ENCODE measurements around the gene DAGLB.
A peak's percentile ranks its signal among the peaks of the same experiment; 100 is the strongest.

DAGLB gene

GRCh38 chr7:6447581-6448199 is at the start of gene DAGLB:
TSS of gene DAGLB (minus strand) at chr7:6447954. CDS start at chr7:6447842, 112 bp downstream.
- peak; percentile 95 to 97 for DNase-seq
- peak within 1 kb of the TSS; percentile 97 to 98 for H3K27ac Mint-ChIP-seq
- H3K9me3 Mint-ChIP-seq: no peaks in the 10 kb centered on the region
- peak within 1 kb of the TSS; percentile 94 to 96 for H3K4me3 Mint-ChIP-seq
- ATAC-seq: peak; percentile 93
- no peaks in the 10 kb centered on the region for H3K27me3 Mint-ChIP-seq
- peaks cover 44% of the 10 kb centered on the region for H3K4me1 Mint-ChIP-seq

GRCh38 chr7:6497637-6497905 is 49.8 kb upstream of the DAGLB start:
- Mint-ChIP-seq H3K4me1 (no peaks in the 10 kb centered on the region), H3K4me3 (no peak overlapping the region), H3K27me3 (peaks cover 2% of the 10 kb centered on the region), H3K9me3 (no peaks in the 10 kb centered on the region), H3K27ac (no peak overlapping the region)
- no peak for DNase-seq
- peak; percentile 18 for ATAC-seq

- Mint-ChIP-seq H3K9me3 (no peaks in the 10 kb centered on the region), H3K27ac (no peak overlapping the region), H3K4me3 (no peak overlapping the region), H3K4me1 (no peaks in the 10 kb centered on the region), H3K27me3 (peaks cover 7% of the 10 kb centered on the region)
- DNase-seq (no peak), ATAC-seq (no peak)
These were observed 49.3 kb upstream of the DAGLB start for GRCh38 chr7:6496842-6497636.

GRCh38 chr7:6495597-6496262 is 48.0 kb upstream of the DAGLB start:
- ATAC-seq: no peak

GRCh38 chr7:6494365-6494764 is 46.6 kb upstream of the DAGLB start:
- Mint-ChIP-seq H3K4me3 (no peak overlapping the region), H3K9me3 (no peaks in the 10 kb centered on the region), H3K4me1 (no peaks in the 10 kb centered on the region), H3K27ac (no peak overlapping the region), H3K27me3 (peaks cover 8% of the 10 kb centered on the region)
- ATAC-seq: no peak
- no peak for DNase-seq

More at GRCh38 chr7:6495597-6496262, 48.0 kb upstream of the DAGLB start:
- H3K9me3 Mint-ChIP-seq: no peaks in the 10 kb centered on the region
- peaks cover 8% of the 10 kb centered on the region for H3K27me3 Mint-ChIP-seq
- H3K27ac Mint-ChIP-seq: no peak overlapping the region
- no peak overlapping the region for H3K4me3 Mint-ChIP-seq
- DNase-seq: no peak
- H3K4me1 Mint-ChIP-seq: no peaks in the 10 kb centered on the region

- Mint-ChIP-seq H3K9me3 (no peaks in the 10 kb centered on the region), H3K27ac (no peak overlapping the region), H3K4me3 (no peak overlapping the region), H3K4me1 (no peaks in the 10 kb centered on the region), H3K27me3 (peaks cover 8% of the 10 kb centered on the region)
- no peak for DNase-seq
- no peak for ATAC-seq
These were observed 43.4 kb upstream of the DAGLB start for GRCh38 chr7:6491194-6491593.

GRCh38 chr7:6489612-6490011 is 41.9 kb upstream of the DAGLB start:
- Mint-ChIP-seq H3K4me1 (peaks cover 2% of the 10 kb centered on the region), H3K9me3 (no peaks in the 10 kb centered on the region), H3K27ac (no peak overlapping the region), H3K27me3 (peaks cover 8% of the 10 kb centered on the region), H3K4me3 (no peak overlapping the region)
- DNase-seq (no peak), ATAC-seq (no peak)

- DNase-seq: no peak
- Mint-ChIP-seq H3K4me3 (no peak overlapping the region), H3K27ac (no peak overlapping the region), H3K27me3 (peaks cover 2% of the 10 kb centered on the region), H3K4me1 (peaks cover 15% of the 10 kb centered on the region), H3K9me3 (no peaks in the 10 kb centered on the region)
- no peak for ATAC-seq
These were observed 39.4 kb upstream of the DAGLB start for GRCh38 chr7:6487184-6487545.

- Mint-ChIP-seq H3K9me3 (no peaks in the 10 kb centered on the region), H3K27ac (peak overlapping the region in 1 of 2 donors; percentile 78), H3K4me3 (no peak overlapping the region), H3K4me1 (peaks cover 20% of the 10 kb centered on the region), H3K27me3 (no peaks in the 10 kb centered on the region)
- DNase-seq (no peak), ATAC-seq (no peak)
These were observed 38.9 kb upstream of the DAGLB start for GRCh38 chr7:6486438-6487183.

- DNase-seq (no peak), ATAC-seq (no peak)
- peak overlapping the region; percentile 86 to 91 for H3K4me3 Mint-ChIP-seq
- no peaks in the 10 kb centered on the region for H3K27me3 Mint-ChIP-seq
- peaks cover 53% of the 10 kb centered on the region for H3K4me1 Mint-ChIP-seq
- H3K27ac Mint-ChIP-seq: peak overlapping the region in 1 of 2 donors; percentile 91
- H3K9me3 Mint-ChIP-seq: no peaks in the 10 kb centered on the region
These were observed 35.0 kb upstream of the DAGLB start for GRCh38 chr7:6482743-6483119.

GRCh38 chr7:6482307-6482706 is 34.6 kb upstream of the DAGLB start:
- no peak overlapping the region for H3K27ac Mint-ChIP-seq
- H3K9me3 Mint-ChIP-seq: no peaks in the 10 kb centered on the region
- H3K4me3 Mint-ChIP-seq: peak overlapping the region; percentile 86 to 91
- H3K4me1 Mint-ChIP-seq: peaks cover 58% of the 10 kb centered on the region
- H3K27me3 Mint-ChIP-seq: no peaks in the 10 kb centered on the region
- ATAC-seq (no peak), DNase-seq (no peak)

- Mint-ChIP-seq H3K9me3 (no peaks in the 10 kb centered on the region), H3K27me3 (no peaks in the 10 kb centered on the region), H3K27ac (peak overlapping the region in 1 of 2 donors; percentile 63), H3K4me3 (peak overlapping the region in 1 of 2 donors; percentile 39), H3K4me1 (peaks cover 66% of the 10 kb centered on the region)
- ATAC-seq (no peak), DNase-seq (no peak)
These were observed 33.7 kb upstream of the DAGLB start for GRCh38 chr7:6481445-6481844.

GRCh38 chr7:6480323-6480660 is 32.5 kb upstream of the DAGLB start:
- H3K27me3 Mint-ChIP-seq: no peaks in the 10 kb centered on the region
- no peak overlapping the region for H3K27ac Mint-ChIP-seq
- DNase-seq (no peak), ATAC-seq (no peak)
- H3K9me3 Mint-ChIP-seq: no peaks in the 10 kb centered on the region
- H3K4me3 Mint-ChIP-seq: peak overlapping the region in 1 of 2 donors; percentile 5
- peaks cover 77% of the 10 kb centered on the region for H3K4me1 Mint-ChIP-seq

- DNase-seq (no peak), ATAC-seq (no peak)
- H3K4me3 Mint-ChIP-seq: peak overlapping the region in 1 of 2 donors; percentile 31
- peak overlapping the region; percentile 25 to 75 for H3K27ac Mint-ChIP-seq
- H3K27me3 Mint-ChIP-seq: no peaks in the 10 kb centered on the region
- H3K4me1 Mint-ChIP-seq: peaks cover 74% of the 10 kb centered on the region
- no peaks in the 10 kb centered on the region for H3K9me3 Mint-ChIP-seq
These were observed 31.3 kb upstream of the DAGLB start for GRCh38 chr7:6479067-6479466.

- H3K9me3 Mint-ChIP-seq: no peaks in the 10 kb centered on the region
- no peak for DNase-seq
- no peak for ATAC-seq
- peaks cover 77% of the 10 kb centered on the region for H3K4me1 Mint-ChIP-seq
- H3K27ac Mint-ChIP-seq: no peak overlapping the region
- H3K4me3 Mint-ChIP-seq: no peak overlapping the region
- H3K27me3 Mint-ChIP-seq: no peaks in the 10 kb centered on the region
These were observed 30.4 kb upstream of the DAGLB start for GRCh38 chr7:6478186-6478585.

- Mint-ChIP-seq H3K9me3 (no peaks in the 10 kb centered on the region), H3K27ac (peak overlapping the region in 1 of 2 donors; percentile 27), H3K4me1 (peaks cover 70% of the 10 kb centered on the region), H3K27me3 (no peaks in the 10 kb centered on the region), H3K4me3 (no peak overlapping the region)
- ATAC-seq: no peak
- no peak for DNase-seq
These were observed 29.5 kb upstream of the DAGLB start for GRCh38 chr7:6477318-6477660.
